Stimulated activated naive CD4-positive, alpha-beta T cell (primary cell): Measurements from ENCODE around the gene MINK1.

Experiments
- DNase-seq, 6 experiments: peaks; one replicate each; lab custom pipeline; 2025; lab: John Stamatoyannopoulos, UW

Gene MINK1

DNA sequence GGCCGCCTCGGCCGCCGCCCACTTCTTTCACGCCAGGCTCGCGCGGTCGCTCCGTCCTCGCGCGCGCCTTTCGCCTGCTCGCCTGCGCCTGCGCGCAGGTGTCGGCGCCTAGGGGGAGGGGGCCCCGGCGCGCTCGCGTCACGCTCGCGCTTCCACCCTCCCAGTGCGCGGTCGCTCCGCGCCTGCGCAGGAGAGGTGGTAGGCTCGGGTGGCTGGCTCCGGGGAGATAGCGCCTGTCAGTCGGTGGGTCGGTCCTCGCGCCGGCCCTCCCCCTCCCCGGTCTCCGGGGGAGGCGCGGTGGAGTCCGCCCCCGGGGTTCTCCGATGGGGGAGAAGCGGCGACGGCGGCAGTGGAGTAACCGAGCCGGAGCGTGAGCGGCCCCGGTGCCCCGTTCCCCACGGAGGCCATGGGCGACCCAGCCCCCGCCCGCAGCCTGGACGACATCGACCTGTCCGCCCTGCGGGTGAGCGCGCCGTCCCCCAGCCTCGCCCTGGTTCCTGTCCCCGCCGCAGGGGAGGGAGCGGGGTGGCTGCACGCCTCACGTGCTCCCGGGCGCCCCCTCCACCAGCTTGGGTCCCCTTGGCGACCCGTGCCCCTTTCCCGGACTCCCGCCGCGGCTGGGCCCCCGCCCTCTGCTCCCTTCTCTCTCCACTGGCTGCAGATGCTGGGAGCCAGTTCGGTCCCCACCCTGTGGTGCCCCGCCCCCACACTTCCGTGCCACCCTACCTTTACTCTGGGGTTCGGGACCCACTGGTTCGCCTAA lies at the start of gene MINK1:
Gene MINK1 (plus strand): TSS at position 163 of the 763 bp plus-strand sequence. CDS start 244 bp downstream, at position 407.
- peak; percentile 75 to 89 (median 83) for DNase-seq

DNA sequence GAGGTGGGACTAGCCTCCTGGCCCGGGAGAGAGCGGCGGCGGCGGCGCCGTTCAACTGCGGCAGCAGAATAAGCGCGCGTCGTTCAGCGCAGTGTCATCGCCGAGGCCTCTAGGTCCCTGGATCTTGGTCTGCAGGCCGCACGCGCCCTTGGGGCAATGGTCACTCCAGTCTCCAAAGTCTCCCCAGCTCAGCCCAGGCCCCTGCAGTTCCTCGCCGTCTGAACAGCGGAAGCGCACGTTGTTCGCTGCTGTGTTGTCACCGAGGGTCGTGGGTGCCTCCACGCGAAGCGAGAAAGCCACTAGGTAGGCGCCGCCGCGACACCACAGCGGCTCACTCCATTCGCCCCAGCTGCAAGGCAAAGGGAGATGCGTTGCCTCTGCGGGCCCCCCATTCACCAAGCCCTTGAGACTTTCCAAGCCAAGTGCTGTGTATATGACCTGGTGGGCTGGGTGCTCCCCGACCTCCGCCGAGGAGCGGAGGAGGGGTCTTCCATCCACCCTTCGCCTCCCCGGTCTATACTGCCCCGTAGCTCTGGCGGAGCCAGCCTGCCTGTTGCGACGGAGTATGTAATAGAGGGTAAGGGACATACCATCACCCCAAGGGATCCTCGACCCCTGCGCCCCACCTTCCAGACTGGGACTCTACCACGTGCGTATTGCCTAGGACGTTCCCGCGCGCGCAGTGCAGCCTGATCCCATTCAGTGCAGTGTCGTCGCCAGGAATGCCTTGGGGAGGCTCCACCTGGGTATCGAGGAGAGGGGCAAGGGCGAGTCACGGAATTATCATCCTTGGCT lies 47.6 kb upstream of the MINK1 start:
- peak in 2 of 6 experiments; percentile 12 to 19 for DNase-seq

DNA sequence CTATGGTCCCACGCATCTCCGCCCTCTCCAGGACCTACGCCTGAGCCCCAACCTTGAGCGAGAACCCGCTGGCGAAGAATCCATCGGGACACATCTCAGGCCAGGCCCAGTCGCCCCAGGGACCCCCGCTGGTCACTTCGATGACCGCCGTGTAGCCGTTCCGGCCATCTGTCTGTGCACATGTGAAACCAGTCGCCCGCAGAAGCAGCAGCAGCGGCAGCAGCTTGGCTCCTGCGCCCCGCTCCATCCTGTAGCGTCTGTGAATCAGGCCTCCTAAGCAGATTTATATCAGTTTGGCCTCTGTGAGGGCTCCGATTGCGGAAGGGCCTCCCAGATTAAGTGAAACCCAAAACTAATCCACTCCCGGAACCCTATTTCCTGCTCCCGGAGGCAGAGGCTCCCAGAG lies 47.0 kb upstream of the MINK1 start, which contains the start of gene VMO1:
Gene VMO1 (minus strand): TSS at position 259 of the 406 bp plus-strand sequence. CDS start 12 bp downstream, at position 247.
- DNase-seq, result peak in 1 of 6 experiments; percentile 19

DNA sequence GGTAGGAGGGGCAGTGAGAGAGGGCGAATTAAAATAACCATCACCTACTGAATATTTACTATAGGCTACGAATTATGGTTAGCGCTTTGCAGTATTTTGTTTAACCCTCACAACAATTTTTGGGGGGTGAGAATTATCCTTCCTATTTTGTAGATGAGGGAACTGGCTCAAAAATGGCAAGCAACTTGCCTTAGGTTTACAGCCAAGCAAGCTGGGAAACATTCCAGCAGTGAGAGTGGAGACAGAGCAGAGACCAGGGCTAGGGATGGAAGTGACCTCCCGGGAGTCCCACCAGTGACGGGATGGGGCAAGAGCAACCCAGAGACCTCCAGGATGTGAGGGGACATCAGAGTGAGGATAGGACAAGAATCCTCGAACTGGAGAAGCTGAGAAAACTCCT lies 46.6 kb upstream of the MINK1 start:
- no peak for DNase-seq

DNA sequence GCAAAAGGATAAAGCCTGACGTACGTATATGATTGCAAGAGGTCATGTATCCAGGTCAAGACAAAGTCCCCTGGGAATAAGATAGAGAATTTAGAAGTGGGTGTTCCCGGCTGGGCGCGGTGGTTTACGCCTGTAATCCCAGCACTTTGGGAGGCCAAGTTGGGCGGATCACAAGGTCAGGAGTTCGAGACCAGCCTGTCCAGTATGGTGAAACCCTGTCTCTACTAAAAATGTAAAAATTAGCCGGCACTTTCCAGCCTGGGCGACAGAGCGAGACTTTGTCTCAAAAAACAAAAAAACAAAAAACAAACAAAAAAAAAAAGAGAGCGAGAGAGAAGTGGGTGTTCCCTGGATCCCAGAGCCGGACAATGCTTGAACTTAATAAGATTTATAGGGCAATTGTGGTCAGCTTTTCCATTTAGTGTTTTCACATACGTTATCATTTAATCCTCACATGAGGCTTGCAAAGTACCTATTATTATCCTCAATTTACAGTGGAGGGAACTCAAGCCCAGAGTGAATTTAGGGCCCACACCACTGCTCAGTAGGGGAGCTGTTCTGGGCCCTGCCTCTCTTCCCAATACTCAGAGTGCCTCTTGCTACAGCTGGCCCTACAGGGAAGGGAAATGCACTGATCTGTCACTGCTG lies 44.9 kb upstream of the MINK1 start:
- no peak for DNase-seq

DNA sequence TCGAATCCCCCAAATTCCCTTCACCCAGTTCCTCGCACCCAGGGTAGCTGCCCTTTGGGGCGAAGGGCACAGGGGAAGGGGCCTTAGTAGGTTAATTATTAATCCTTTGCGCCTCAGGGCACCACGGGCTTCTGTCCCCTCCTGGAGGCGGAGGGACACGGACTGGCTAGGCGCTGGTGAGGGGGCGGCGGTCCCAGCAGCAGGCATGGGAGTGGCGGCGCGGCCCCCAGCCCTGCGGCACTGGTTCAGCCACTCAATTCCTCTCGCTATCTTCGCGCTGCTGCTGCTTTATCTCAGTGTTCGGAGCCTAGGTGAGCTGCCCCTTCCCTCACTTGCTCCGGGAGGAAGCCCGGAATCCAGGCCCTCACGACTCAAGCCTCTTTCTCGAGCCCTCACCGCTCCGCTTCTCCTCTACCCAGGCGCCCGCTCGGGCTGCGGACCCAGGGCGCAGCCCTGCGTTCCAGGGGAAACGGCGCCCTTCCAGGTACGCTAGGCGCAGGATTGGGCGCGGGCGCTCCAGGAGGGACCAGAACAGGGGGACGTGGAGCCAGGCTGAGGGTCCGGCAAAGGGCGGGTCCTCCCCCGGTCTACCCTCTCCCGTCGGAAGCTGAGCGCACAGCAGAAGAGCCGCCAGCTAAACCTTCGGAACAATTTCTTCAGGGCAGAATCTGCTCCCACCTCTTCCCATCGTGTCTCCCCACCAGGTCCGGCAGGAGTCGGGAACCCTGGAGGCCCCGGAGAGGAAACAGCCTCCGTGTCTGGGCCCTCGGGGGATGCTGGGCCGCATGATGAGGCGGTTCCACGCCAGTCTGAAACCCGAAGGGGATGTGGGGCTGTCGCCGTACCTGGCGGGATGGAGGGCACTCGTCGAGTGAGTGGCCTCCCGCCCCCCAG lies 44.1 kb upstream of the MINK1 start, which contains the start of gene GLTPD2:
Gene GLTPD2 (plus strand): TSS at position 158 of the 894 bp plus-strand sequence. CDS start 48 bp downstream, at position 206.
- no peak for DNase-seq

DNA sequence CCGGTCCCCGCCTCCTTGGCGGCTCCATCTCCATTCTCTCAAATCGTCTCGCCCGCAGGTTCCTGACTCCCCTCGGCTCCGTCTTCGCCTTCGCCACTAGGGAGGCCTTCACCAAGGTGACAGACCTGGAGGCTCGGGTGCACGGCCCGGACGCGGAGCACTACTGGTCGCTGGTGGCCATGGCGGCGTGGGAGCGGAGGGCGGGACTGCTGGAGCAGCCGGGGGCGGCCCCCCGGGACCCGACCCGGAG lies 43.5 kb upstream of the MINK1 start:
- DNase-seq, result no peak

DNA sequence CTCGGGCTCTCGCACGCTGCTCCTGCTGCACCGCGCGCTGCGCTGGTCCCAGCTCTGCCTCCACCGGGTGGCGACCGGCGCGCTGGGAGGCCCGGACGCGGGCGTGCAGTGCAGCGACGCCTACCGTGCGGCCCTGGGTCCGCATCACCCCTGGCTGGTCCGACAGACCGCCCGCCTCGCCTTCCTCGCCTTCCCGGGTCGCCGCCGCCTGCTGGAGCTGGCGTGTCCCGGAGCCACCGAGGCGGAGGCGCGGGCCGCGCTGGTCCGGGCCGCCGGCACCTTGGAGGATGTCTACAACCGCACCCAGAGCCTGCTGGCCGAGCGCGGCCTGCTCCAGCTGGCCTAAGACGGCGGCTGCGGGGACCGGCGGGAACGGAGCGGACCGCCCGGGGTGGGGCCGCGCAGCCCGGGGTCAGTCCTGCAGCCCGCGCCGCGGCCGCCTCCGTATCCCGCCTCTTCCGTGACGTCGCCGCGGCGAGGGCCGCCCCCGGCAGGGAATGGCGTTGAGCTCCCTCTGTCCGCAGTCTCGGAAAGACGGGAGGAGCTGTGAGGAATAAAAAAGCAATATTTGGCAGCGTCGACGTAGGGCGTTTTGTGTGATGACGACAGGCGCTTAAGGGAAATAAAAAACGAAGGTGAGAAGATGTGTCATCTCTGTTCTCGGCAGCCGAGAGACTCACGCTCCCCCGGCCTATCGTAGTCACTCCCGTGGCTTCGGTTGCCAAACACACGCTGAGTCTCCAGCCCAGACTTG lies 43.0 kb upstream of the MINK1 start:
- DNase-seq, result peak; percentile 48 to 76 (median 68)

DNA sequence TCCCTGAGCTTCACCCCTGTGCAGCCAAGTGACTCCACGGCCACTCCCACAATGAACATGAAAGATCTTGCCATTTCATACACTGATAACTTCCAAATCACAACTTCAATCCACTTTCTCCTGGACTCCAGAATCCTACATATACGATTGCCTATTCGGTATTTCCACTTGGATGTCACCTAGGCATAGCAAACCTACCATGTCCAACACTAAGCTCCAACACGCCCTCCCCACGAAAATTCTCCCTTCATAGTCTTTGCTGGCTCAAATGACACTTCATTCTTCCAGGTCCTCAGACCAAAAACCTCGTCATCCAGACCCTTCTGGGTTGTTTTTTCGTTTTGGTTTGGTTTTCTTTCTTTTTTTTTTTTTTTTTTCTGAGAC lies 42.4 kb upstream of the MINK1 start:
- DNase-seq, result no peak

DNA sequence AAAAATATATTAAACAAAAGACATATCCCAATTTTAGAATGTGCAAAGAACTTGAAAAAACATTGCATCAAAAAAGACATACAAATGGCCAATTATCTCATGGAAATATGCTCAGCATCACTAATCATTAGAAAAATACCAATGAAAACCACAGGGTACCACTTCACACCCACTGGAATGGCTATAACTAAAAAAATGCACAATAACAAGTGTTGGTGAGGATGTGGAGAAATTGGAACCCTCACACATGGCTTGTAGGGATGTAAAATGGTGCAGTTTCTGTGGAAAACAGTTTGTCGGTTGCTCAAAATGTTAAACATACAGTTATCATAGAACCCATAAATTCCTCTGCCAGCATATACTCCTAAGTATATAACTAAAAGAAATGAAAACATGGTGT lies 38.0 kb upstream of the MINK1 start:
- no peak for DNase-seq

DNA sequence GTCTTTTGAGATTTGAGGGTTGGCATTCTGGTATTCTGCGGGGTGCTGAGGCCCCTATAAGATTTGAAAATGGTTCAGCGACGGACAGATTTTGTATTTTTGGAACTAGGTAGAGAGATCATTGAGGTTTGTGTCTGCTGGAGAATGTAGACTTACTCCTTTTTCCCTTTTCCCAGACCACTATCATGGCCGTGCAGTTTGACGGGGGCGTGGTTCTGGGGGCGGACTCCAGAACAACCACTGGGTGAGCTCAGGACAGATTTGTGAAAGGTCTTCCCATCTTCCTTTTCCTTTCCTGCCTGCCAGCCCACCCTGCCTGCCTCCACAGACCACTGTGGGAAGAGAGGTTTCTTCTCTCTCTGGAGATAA lies 36.6 kb upstream of the MINK1 start:
- DNase-seq, result no peak

DNA sequence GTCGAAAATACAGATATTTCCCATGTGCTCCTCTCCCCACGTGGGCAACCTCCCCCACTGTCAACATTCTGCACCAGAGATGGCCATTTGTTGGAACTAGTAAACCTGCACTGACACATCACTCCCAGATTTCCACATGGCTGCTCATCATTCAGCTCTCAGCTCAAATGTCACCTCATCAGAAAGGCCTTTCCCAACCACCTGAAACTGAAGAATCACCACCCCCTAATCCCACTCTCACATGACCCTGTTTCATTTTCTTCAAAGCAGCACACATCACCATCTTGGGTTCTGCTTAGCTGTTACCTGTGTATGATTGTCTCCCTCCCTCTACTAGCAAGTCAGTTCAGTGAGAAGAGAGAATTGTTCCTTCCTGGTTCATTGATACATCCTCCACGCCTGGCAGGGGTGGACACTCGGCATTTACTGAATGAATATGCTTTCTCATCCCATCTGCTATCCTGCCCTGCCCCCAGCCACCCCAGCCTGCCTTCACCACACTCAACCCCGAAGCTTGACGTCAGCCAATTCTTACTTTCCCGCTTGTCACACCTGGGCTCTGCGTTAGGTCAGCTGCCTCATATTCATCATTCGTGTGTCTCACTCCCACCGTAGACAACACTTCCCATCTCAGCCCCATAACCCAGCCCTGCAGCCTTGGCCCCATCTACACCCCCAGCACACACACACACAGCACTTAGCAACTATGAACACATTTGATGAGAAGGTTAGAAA lies 32.5 kb upstream of the MINK1 start:
- DNase-seq, result no peak

DNA sequence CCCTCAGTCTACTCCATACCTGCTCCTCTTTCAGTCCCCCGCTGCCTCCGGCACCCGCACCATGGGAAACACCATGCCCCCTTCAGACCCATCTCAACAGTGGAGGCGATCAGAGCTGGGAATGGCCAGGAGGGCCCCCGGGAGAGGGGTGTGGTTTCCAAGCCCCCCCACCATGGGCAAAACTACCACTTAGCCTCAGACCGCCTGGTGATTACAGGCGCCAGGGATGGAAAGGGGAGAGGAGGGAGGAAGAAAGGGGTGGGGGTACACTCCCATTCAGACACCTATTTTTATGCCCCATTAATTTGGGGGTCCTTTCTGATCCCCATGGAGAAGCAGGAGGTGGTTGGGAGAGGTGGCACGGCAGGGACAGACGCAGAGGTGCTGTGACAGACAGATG lies 30.9 kb upstream of the MINK1 start, which contains the start of gene C17orf114:
Gene C17orf114 (minus strand): TSS at position 101 of the 400 bp plus-strand sequence.
- DNase-seq, result no peak

DNA sequence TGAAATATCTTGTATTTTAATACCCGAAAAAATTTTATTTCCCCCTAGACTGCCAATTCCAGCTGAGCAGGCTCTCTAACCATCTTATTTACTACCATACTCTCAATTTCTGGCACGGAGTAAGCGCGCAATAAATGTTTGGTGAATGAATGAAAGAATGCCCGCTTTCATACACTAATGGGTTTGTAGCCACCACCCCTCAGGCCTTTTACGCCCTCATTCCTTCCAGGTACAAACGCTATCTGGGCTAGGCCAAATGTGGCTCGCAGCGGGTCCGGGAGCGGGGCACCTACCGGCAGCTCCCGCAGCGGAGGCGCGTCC lies 26.7 kb upstream of the MINK1 start:
- DNase-seq, result no peak

DNA sequence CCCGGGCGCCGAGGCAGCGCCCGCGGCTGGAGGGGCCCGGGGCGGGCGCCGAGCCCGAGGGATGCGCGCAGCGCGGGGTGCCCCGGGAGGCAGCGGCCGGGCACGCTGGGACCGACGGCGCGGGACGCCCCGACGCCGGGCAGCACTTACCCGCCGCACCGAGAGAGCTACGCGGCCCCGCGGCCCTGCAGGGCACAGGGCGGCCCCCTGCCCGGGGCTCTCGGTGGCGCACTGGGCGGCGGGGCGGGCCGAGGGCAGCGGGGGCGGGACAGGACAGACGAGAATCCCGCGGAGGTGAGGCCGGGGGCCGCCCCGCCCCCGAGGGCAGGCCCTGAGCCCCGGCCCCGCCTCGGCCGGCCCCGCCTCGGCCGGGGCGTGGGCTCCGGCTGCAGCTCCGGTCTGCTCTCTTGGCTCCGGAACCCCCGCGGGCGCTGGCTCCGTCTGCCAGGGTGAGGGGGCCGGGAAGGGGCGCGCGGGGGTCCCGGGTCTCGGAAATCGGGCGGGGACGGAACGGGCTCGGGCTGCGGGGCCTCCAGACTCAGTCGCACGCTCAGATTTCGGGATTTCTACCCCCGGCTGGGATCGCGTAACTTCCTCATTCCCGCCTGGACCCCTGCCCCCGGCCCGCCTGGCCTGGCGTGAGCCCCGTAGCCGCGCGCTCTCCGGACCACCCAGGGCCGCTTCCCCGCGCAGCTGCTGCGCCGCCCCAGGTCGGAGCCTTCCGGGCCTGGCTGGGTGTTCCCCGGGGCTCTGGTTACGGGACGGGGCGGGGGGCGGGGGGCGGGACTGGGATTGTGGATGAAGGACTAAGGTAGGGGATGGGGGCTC lies 26.1 kb upstream of the MINK1 start, which contains the start of gene PLD2:
Gene PLD2 (plus strand): TSS at position 376 of the 828 bp plus-strand sequence. CDS start 621 bp downstream, outside the sequence.
- peak; percentile 61 to 82 (median 75) for DNase-seq

DNA sequence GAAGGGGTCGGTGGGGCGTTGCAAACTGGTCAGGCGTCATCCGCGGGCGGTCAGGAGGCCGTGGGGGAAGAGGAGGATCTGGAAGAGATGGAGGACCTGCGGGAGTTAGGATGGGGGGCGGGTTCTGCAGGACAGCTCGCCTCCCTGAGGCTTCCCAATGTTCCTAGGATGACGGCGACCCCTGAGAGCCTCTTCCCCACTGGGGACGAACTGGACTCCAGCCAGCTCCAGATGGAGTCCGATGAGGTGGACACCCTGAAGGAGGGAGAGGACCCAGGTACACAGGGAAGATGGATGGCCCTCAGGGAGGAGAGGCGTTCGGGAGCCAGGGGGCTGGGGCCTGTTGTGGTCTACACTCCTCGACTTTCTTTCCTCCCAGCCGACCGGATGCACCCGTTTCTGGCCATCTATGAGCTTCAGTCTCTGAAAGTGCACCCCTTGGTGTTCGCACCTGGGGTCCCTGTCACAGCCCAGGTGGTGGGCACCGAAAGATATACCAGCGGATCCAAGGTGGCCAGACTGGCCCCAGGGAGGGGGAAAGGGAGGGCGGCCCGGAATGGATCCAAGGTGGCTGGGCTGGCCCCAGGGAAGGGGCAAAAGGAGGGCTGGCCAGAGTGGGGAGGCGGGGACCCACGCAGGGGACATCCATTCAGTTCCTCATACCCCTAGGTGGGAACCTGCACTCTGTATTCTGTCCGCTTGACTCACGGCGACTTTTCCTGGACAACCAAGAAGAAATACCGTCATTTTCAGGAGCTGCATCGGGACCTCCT lies 25.3 kb upstream of the MINK1 start:
- no peak for DNase-seq

DNA sequence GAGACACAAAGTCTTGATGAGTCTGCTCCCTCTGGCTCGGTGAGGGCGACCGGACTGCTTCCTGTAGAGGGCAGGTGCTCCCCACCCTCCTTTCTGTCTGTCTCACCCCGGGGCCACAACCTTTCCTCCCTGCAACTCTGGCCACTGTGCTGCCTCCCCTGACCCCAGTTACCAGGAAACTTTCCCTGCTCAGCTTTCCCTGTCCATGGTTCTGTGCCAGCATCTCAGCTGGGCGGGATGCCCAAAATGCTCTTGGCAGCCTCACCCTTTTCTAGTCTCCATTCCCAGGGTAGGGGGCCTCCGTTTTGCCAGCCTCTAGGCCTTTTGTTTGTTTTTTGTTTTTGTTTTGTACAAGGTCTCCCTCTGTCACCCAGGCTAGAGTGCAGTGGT lies 24.8 kb upstream of the MINK1 start:
- no peak for DNase-seq

DNA sequence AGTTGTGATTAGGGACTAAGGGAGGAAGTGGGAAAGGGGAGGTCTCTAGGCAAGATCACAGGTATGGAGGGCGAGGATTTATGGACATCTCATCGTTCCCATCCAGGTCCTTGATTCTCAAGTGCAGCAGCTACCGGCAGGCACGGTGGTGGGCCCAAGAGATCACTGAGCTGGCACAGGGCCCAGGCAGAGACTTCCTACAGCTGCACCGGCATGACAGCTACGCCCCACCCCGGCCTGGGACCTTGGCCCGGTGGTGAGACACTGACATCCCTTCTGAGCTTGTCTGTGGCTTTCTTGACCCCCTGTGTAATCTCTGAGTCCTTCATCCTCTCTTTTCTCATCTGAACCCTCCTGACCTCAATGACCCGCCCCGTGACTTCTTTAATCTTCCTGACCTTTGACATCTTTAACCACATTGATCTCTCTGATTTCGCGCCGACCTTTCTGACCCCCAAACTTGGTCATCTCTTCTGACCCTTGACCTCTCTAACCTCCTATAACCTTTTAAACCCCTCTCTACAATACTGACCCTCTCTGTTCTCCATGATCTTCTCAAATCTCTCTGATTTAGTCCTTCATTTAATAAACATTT lies 22.3 kb upstream of the MINK1 start:
- no peak for DNase-seq
